Ecto neural progenitor cell (in vitro differentiated cells): ENCODE data around the gene UCN.
"Not testable (repeated sequence)": the region's sequence is repeated elsewhere in the genome, so short reads cannot be mapped to it uniquely, and the experiment has no call there.

Experiments used
- DNase-seq: peaks from one replicate; pipeline ENCODE4 v3.0.0-alpha.2; 2018; ENCODE audit warnings: low spot score

Gene UCN

DNA sequence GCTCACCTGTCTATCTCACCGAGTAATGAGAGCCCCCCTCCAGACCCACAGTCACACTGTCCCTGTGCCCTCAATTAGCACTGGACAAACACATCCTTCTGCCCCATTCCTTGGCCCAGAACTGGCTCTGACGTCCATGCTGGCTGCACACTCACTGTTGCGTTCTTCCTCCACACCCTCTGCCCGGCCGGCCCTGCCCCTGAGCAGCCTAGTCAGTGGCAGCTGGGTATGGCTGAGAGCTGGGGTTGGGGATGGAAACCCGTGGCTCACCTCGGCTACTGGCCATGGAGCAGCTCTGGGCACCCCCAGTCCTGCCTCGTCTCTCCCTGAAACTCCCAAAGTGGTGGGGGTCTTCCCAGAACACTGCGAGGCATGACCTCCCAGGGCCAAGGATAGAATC, 6.5 kb upstream of the UCN start:
- DNase-seq: no peak

DNA sequence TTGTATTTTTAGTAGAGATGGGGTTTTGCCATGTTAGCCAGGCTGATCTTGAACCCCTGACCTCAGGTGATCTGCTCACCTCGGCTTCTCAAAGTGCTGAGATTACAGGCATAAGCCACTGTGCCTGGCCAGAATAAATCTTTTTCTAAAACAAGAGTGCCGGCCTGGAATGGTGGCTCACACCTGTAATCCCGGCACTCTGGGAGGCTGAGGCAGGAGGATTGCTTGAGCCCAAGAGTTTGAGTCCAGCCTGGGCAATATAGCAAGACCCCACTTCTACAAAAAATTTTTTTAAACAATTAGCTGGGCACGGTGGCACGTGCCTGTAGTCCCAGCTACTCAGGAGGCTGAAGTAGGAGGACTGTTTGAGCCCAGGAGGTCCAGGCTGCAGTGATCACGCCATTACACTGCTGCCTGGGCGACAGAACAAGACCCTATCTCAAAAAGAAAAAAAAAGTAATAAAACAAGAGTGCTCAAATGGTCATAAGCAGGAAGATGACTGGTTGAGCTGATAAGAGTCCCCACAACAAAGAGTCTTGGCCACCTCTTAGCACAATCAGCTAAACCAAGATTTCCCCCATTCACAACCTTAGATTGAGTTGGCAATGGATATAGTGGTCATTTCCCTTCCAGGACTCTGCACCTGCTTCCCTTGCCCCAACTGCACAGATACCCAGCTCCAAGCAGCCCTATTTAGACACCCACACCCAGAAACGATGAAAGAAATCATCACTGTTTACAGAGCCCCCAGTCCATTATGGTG, 5.8 kb upstream of the UCN start:
- no peak for DNase-seq

DNA sequence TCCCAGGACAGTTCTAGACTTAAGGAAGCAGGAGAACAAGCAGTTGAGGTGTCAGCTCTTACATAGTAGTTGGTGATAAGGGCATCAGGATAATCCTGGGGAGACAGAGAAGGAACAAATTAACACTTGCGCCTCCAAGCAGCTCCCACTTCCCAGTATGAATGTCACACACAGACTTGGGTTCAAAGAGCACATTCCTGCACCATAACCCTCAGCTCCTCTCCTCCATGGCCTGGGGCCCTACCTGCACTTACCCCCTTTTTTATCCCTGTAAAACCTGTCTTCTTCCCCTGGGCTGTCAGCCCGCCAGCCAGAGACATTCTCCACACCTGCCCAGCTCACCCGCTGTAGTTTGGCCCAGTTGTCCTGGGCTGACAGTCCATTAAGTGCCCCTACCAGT, 3.9 kb upstream of the UCN start:
- DNase-seq: no peak

DNA sequence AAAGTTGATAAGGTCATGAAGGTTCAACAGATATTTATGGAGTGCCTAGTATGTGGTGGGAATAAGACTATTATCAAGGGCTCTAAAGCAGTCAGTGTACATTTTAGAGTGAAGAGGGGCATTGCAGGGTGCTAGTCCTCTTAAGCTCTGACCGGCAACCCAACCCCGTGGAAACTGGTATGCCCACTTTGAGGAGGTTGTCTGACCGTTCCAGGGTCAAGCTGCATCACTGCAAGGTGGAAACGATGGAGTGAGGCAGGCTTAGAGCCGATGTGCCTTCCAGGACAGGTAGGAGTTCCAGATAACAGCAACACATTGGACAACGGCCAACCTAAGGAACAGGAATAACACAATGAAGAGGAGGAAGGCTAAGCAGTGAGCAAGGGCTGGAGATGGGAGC, 1.4 kb upstream of the UCN start:
- no peak for DNase-seq

DNA sequence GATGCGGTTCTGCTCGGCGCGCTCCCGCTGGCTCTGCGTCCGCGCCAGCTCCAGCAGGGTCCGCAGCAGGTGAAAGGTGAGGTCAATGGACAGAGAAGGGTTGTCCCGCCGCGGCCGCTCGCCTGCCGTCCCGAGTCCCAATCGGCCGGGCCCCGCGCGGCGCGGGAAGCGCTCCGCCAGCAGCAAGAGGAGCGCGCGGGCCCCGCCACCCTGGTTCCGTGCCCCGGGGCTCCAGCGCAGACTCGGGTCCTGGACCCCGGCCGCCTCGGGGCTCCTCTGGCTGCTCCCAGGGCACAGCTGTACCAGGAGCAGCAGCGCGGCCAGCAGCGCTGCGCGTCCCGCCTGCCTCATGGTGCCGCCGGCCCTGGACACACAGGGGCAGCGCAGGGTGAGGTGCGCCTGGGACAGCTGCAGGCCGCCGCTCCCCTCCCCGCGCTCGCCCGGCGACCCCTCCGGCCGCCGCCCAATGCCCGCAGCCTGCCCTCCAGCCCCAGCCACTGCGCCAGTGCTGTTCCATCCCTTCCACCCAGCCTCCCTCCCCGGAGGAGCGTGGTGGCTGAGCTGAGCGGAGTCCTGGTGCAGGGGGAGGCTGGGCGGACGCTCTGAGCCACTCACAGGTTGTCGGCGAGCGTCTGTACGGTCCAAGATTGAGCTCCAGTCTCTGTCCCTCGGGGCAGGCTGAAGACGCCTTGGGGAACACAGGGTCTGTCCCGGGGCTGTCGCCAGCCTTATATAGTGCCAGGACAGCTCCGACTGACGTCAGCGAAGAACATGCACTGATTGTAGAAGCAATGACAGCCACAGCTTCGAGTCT, 493 bp downstream of the UCN start:
- peak; percentile 51 for DNase-seq

DNA sequence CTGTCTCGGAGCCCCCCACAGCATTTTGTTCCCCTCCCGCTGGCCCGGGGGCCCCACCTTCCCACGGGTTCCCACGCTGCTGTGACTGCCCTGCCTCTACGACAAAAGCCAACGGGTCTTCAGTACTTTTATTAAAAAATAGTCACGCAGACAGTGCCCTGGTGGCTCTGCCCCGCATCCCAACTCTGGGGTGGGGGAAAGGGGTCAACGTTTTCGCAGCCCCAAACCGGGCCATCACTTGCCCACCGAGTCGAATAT, 1.0 kb downstream of the UCN start:
- DNase-seq: no peak

DNA sequence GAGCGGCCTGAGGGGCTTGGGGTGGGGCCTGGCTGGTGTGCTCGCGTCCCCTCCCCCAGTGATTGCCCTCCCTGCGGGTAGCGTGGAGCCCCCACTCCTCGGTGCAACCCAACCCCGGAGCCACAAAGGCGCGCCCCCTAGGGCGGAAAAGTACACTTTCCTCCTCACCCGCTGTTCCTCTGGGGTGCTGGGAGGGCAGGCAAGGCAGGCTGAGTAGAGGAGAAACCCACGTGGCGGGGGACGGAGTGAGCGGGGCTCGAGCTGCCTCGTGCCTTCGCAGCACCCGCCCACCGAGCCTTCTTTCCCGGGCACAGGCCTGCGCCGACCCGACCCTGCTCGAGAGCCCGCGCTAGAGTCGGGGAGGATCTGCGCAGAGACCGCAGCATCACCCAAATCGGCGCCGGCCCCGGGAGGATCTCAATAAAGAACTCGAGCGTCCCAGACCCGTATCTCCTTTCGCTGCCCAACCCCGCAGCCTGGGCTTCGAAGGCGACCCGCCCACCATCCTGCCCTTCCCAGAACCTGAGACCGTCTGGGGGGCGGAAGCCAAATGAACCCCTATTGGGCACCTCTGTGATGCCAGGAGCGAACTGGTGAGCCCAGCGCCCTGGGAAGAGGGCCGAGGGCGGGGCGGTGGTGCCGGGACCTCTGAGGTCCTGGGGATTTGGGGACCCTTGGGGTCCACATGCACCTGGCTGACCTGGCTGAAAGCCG, 1.5 kb downstream of the UCN start:
- peak; percentile 50 for DNase-seq

DNA sequence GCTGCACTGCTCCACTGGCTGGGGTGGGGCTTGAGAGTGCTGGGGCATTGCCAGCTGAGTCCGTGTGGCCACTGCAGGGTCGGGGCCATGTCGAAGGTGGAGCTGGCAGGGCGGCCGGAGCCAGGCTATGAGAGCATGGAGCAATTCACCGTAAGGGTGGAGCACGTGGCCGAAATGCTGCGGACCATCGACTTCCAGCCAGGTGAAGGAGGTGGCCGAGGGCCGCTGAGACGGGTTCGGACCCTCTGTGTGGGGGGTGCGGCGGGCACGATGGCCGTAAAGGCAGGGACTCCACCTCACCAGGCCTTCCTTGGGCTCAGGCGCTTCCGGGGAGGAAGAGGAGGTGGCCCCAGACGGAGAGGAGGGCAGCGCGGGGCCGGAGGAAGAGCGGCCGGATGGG, 2.1 kb downstream of the UCN start:
- no peak for DNase-seq

DNA sequence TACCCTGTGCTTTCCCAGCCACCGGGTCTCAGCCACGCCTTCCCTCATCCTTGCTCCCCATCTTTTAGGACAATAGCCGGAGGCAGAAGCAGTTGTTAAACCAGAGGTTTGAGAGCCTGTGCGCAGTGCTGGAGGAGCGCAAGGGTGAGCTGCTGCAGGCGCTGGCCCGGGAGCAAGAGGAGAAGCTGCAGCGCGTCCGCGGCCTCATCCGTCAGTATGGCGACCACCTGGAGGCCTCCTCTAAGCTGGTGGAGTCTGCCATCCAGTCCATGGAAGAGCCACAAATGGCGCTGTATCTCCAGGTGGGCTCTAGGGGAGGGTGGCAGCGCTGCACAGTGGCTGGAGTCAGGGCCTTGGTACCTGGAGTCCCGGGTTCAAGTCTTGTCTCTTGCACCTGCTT, 2.7 kb downstream of the UCN start:
- no peak for DNase-seq

DNA sequence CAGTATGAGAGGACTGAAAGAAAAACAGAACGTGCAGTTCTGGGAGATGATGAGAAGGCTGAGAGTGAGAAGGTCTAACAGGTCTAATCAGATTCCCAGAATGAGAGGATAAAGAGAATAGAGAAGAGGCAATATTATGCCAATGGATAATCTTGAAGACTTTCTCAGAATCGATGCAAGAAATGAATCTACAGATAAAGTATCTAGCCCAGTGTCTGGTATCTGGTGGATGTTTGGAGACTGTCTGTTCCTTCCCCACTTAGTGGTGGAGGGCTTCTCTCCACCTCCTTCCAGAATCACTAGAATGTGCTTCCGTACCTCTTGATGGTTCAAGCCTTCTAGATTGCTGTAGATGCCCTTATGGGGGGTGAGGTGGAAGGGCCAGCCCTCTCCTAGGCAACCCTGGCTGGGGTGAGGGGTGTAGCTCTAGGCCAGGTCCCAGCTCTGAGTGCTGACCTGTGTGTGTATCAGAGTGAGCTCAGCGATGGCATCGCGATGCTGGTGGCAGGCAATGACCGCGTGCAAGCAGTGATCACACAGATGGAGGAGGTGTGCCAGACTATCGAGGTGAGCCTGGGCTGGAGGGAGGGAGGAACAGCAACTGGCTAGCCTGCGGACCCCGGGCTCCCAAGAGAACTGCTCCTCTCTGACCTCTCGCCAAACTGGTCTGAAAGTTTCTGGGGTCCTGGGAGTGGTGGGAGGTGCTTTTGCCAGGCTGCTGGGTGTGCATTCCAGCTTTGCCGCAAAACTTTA, 3.6 kb downstream of the UCN start:
- no peak for DNase-seq

DNA sequence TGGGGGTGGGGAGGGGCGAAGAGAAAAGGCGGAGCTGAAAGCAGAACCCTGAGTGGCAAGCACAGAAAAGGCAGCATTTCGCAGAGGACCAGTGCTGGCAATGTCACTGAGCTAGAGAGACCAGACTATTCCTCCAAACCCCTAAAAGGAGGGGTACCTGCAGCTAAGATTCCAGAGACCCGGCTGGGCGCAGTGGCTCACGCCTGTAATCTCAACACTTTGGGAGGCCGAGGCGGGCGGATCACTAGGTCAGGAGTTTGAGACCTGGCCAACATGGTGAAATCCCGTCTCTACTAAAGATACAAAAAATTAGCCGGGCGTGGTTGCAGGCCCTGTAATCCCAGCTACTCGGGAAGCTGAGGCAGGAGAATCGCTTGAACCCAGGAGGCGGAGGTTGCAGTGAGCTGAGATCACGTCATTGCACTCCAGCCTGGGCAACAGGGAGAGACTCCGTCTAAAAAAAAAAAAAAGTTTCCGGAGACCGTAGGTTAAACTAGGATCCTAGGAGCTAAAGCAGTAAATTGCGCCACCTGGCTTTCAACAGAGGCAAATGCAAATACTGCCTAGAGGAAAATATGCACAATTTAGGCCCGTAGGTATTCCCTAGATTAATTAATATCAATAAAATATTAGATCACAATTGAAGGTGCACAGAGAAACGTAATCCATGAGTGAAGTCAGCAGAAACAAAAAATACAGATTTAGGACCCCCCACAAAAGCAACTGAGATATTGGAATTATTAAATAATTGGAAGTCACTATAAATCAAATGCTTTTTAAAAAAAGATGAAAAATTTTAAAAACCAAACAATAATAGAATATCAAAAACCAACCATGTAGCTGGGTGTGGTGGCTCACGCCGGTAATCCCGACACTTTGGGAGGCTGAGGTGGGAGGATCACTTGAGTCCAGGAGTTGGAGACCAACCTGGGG, 4.9 kb downstream of the UCN start:
- no peak for DNase-seq

DNA sequence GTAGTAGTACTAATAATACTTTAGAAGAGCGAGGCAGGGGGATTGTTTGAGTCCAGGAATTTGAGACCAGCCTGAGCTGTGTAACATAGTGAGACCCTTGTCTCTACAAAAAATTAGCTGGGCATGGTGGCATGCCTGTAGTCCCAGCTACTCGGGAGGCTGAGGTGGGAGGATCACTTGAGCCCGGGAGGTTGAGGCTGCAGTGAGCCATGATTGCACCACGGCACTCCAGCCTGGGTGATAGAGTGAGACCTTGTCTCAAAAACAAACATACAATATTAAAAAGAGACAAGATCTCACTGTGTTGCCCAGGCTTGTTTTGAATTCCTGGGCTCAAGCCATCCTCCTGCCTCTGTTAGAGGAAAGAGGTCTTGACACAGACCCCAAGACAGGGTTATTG, 7.6 kb downstream of the UCN start:
- DNase-seq: not testable (repeated sequence)

DNA sequence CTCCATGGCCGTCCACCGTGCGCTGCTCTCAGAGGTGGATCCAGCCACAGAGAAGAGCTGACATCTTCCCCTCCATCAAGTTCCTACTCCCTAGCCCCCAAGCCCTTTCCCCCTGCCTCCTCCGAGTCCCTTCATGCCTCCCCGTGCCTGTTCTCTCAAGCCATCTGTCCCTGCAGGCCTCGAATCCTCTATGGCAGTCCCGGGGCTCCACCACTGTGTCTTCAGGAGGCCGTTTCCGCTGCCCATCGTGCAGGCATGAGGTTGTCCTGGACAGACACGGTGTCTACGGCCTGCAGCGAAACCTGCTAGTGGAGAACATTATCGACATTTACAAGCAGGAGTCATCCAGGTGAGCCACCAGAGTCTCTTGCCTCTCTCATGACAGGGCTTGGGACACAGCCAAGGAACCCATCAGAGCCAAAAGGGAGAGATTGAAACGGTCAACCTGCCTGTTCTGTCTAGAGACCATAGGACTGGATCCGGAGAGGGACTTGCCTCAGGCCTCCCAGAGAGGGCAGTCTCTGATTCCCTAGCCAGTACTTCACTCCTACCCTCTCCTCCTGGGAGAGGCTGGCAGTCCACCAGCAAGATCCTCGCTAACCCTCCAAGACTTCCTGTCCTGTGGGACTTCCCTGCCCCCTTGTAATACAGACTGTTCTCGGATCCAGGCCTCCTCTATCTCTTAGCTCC, 9.7 kb downstream of the UCN start:
- no peak for DNase-seq

DNA sequence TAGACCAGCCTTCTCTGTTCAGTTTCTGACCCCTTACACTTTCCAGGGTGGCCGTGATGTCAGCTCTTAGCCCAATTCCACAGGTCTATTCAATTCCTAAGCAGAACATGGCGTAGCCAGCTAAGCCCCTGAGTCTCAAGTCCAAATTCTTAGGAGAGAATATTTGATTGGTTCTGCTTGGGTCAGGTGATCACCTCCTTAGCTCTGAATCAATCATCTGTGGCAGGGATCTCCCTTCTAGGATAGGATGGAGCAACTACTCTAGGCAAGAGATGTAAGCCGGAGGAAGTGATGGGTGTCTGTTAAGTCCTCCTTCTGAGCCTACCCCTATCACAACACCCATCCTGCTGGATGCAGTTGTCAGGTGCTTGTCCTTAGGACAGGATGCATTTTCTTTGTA, 11.1 kb downstream of the UCN start:
- no peak for DNase-seq

DNA sequence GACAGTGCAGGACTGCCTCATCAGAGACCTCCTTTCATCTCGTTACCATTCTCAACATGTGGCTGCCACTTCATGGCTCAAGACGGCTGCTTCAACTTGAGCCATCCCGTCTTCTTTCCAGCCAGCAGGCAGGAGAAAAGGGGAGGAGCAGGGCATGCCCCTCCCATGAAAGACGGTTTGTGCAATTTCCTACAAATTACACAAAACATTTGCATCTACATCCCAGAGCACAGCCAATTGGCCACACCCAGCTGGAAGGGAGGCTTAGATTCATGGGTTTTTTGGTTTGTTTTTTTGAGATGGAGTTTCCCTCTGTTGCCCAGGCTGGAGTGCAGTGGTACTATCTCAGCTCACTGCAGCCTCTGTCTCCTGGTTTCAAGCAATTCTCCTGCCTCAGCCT, 11.8 kb downstream of the UCN start:
- no peak for DNase-seq

DNA sequence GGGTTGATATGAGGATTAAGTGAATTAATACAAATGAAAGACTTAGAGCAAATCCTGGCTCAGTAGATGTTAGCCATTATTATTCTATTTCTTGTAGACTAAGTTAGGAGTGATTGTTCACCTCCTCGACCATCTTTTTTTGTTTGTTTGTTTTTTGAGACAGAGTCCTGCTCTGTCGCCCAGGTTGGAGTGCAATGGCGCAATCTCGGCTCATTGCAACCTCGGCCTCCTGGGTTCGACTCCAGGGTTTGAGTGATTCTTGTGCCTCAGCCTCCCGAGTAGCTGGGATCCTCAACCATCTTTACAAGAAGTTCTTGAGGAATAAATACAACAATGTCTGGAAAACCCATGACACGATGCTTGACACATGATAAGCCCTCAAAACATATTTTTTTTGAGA, 13.3 kb downstream of the UCN start:
- DNase-seq: no peak

DNA sequence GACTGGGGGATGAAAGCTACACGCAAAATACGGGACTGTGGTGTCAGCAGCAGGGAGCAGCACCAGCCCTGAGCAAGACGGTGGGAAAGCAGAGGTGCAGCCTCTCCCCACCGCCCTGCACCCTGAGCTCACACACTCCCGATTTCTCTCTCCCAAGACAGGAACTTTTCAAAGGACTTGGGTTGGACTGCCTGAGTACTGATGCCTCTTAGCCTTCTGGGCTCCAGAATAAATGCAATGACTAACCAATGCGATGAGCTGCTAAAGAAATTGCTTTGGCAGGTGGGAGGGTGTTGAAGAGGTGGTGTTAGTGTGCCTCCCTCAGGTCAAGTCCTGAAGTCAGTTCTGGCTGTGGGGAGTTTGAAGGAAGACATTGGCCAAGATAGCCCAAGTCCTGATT, 16.4 kb downstream of the UCN start:
- no peak for DNase-seq

DNA sequence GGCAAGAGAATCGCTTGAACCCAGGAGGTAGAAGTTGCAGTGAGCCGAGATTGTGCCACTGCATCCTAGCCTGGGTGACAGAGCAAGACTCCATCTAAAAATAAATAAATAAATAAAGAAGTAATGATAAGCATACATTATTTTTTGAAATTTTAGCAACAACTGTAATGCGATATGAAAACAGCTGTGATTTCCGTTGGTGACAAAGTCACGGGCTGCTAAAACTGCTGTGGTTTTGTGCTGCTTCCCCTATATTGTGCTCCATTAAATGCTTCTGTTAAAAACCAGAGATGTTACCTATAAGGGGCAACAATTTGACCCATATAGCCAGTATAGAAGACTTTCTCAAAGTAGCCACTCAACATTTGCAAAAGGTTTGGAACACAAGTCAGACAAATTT, 17.7 kb downstream of the UCN start:
- DNase-seq: no peak

DNA sequence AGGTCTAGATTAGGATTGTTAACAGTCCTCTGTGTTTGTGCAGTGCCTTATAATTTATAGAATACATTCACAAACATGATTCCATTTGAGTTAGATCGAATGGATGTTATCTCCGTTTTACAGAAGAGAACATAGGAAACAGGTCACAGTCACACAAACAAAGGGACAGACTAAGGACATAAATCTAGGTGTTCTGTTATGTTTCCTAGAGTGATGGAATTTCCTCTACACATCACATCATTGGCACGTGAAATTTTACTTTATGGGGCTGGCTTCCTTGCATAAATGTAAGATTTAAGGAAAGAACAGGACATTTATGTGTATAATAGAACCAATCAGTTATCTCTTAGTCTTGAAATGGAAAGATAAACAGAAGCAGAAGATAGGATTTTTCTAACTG, 19.6 kb downstream of the UCN start:
- no peak for DNase-seq

DNA sequence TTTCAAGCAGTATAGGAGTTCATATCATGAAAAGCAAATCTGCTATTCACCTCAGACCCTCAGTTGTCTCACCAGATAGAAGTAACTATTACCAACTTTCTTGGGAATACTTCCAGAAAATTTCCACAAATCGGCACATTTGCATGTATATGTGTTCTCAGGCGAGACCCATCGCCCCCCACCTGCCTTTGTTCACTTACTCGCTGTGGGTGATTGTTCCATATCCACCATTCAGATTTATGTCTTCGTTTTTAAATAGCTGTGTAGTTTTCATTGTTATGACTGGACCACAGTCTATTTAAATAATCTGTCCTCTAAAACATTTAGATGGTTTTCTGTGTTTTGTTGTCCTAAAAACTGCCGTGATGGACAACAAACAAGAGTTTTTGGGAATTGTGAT, 22.8 kb downstream of the UCN start:
- DNase-seq: no peak

DNA sequence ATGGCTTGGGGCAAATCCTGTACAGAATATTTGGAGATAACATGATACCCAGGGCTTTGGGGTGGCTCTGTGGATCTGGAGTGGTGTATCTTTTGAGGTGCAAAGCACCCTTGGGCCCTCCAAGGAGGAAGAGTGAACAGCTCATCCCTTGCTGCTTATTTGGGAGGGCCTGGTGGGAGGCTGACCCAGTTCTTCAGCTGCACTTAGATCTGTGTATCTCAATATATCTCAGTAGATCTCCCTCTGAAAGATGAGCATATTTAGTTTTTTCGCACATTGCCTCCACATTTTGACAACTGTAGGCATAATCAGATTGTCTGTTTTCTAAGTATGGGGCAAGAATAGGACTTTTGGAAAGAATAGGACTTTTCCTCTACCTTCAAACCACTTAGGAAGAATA, 23.2 kb downstream of the UCN start:
- no peak for DNase-seq
